ENCODE measurements around the gene TAGAP. TPM values are rescaled to one million over a fixed set of nuclear protein-coding genes. Genes with fewer than 3 reads are reported as not detected.
A peak's percentile ranks its signal among the peaks of the same experiment; 100 is the strongest.

TAGAP gene
- total and polyA plus RNA-seq, 9 of the 15 experiments (the other 6 are each of a cell fraction or from before 2014, with no cell fraction given), result 0.07 TPM; not detected in 8

GRCh38 chr6:159067334-159067733 lies 22.5 kb upstream of the TAGAP start:
- Histone ChIP-seq H3K4me3 (no peak overlapping the region), H3K4me2 (ENCODE audit: insufficient read depth, low read length) (no peak overlapping the region), H3K36me3 (ENCODE audit: control insufficient read depth, insufficient read depth, low read length) (no peaks in the 10 kb centered on the region), H3K9me3 (replicated peaks; ENCODE audit: control insufficient read depth, insufficient read depth, low read depth, low read length) (no peaks in the 10 kb centered on the region), H4K20me1 (replicated peaks; ENCODE audit: control insufficient read depth, insufficient read depth, low read length) (no peaks in the 10 kb centered on the region), H3K9ac (ENCODE audit: insufficient read depth in 1 of 2, low read depth in 2 of 2, low read length in 2 of 2) (no peak overlapping the region), H2AFZ (ENCODE audit: low read depth, low read length) (no peak overlapping the region), H3K27me3 (ENCODE audit: control insufficient read depth in 2 of 2, insufficient read depth in 2 of 2, low read length in 2 of 2) (peaks cover 41 to 54% of the 10 kb centered on the region in 2 experiments; a peak in 4 of 5 replicates), H3K27ac (ENCODE audit: extremely low read depth, low read depth, low read length) (no peak overlapping the region), H3K9me1 (ENCODE audit: control insufficient read depth, insufficient read depth, low read length) (no peaks in the 10 kb centered on the region), H3K79me2 (ENCODE audit: control insufficient read depth, insufficient read depth, low read length) (no peaks in the 10 kb centered on the region), H3K4me1 (replicated peaks in 1 of 2; ENCODE audit: control insufficient read depth in 2 of 2, insufficient read depth in 2 of 2, low read length in 2 of 2) (no peaks in the 10 kb centered on the region)
- intact Hi-C loops (cut with micrococcal nuclease) (no loop called here), in situ Hi-C loops (cut with MboI) (no loop called here)
- no TSS peak for BruUV-seq (replicated peaks)
- ATAC-seq (no peak; the same call in 2 of the 3 replicates), DNase-seq (ENCODE audit: extremely low read depth in 1 of 4, low spot score in 3 of 4) (no peak), FAIRE-seq (no peak)
- ChIA-PET POLR2A (interaction anchor here (1.4 kb wide), 1 partner anchor 10 kb away, joined by 6 read pairs; no protein-coding TSS in a partner anchor), CTCF (ENCODE audit: low intra/inter-chr PET ratio) (no interaction called here)
- 0% methylated on average over 12 of the region's 12 CpGs for WGBS (ENCODE audit: insufficient coverage, low coverage, missing lambda C conversion rate)
- TF ChIP-seq MYNN (IDR thresholded peaks at IDR 0.05) (no peak), MYNN (CRISPR knock-in tag; IDR thresholded peaks at IDR 0.05) (no peak), CEBPG (CRISPR knock-in tag; IDR thresholded peaks at IDR 0.05) (no peak; the same call in 1 of the 2 replicates), CEBPG (tag; conservative IDR thresholded peaks at IDR 0.05 in 1 of 2, IDR thresholded peaks at IDR 0.05 in 1 of 2) (peak; percentile 58 to 89; a peak in 3 of 4 replicates), TAF9B (IDR thresholded peaks at IDR 0.05; ENCODE audit: partially characterized antibody) (no peak), BDP1 (IDR thresholded peaks at IDR 0.05; ENCODE audit: insufficient read depth, insufficient read length) (no peak), ZNF318 (IDR thresholded peaks at IDR 0.05; ENCODE audit: borderline replicate concordance in 1 of 2, low read depth in 1 of 2) (peak in 1 of 2 experiments; percentile 39; a peak in 1 of 4 replicates), ETS2 (tag; IDR thresholded peaks at IDR 0.05; ENCODE audit: borderline replicate concordance, poor library complexity, severe bottlenecking) (no peak), ZNF511 (CRISPR knock-in tag; IDR thresholded peaks at IDR 0.05) (no peak), POLR2B (IDR thresholded peaks at IDR 0.05; ENCODE audit: low read depth, partially characterized antibody) (no peak), POLR2G (IDR thresholded peaks at IDR 0.05; ENCODE audit: low read depth, low read length) (no peak), USF2 (CRISPR knock-in tag; IDR thresholded peaks at IDR 0.05) (peak; percentile 45; the same call in 1 of the 2 replicates), ZFP1 (CRISPR knock-in tag; IDR thresholded peaks at IDR 0.05) (no peak), MAFK (IDR thresholded peaks at IDR 0.05; ENCODE audit: low read length) (no peak)
